Ishikawa (cell line): ENCODE results near the gene MACROD2.

Experiments used
- CEBPB ChIP-seq: IDR thresholded peaks from 2 replicates; pipeline ENCODE4 v1.6.1; 2012
- EGR1 ChIP-seq: IDR thresholded peaks from 2 replicates; pipeline ENCODE4 v1.6.1; 2012
- EP300 ChIP-seq: IDR thresholded peaks from 2 replicates; pipeline ENCODE4 v1.6.1; 2012; ENCODE audit warnings: borderline replicate concordance

DNA sequence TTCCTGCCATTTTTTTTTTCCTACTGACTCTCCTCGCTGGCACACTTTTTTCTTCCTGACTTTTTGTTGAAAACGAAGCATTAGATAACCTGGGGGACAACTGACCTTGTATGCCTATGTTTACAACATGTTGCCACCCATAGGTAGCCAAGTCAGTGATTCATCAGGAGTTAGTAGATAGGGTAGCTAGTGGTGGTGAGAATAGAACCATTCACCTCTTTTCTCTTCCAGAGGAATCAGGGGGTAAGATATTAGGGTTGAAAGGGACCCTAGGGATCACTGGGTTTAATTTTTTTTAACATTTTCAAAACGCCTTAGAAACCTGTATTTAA, 770.0 kb downstream of the MACROD2 start:
- TF ChIP-seq CEBPB: no peak
- no peak for TF ChIP-seq EP300
- no peak for TF ChIP-seq EGR1
